ENCODE data around the gene GRIK4. TPM values are rescaled to one million over a fixed set of nuclear protein-coding genes. Genes with fewer than 3 reads are reported as not detected.

Gene GRIK4
- total RNA-seq, 1 donor from 2014 or later: 0.89 TPM

DNA sequence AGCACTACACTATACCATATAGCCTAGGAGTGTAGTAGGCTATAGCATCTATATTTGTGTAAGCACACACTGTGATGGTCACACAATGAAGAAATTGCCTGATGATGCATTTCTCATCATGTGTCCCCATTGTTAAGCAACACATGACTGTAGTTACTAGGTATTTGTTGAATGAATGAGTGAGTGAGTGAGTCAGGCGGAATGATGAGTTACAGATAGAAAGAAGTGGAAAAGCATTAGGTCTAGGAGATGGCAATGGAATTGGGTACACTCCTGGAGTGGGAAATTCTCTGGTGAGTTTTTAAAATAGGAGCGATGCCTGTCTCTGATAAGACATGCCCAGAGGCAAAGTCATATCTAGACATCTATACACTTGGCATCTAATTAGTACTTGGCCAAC, 351.8 kb downstream of the GRIK4 start:
- Mint-ChIP-seq H3K27me3 (ENCODE audit: low read depth) (peaks cover 10% of the 10 kb centered on the region), H3K9me3 (no peaks in the 10 kb centered on the region), H3K4me1 (peaks cover 15% of the 10 kb centered on the region), H3K36me3 (ENCODE audit: low read depth) (no peaks in the 10 kb centered on the region), H3K4me3 (no peak overlapping the region), H3K27ac (ENCODE audit: unreplicated experiment) (no peak overlapping the region)
- TF ChIP-seq, protein P1, sequence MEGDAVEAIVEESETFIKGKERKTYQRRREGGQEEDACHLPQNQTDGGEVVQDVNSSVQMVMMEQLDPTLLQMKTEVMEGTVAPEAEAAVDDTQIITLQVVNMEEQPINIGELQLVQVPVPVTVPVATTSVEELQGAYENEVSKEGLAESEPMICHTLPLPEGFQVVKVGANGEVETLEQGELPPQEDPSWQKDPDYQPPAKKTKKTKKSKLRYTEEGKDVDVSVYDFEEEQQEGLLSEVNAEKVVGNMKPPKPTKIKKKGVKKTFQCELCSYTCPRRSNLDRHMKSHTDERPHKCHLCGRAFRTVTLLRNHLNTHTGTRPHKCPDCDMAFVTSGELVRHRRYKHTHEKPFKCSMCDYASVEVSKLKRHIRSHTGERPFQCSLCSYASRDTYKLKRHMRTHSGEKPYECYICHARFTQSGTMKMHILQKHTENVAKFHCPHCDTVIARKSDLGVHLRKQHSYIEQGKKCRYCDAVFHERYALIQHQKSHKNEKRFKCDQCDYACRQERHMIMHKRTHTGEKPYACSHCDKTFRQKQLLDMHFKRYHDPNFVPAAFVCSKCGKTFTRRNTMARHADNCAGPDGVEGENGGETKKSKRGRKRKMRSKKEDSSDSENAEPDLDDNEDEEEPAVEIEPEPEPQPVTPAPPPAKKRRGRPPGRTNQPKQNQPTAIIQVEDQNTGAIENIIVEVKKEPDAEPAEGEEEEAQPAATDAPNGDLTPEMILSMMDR (conservative IDR thresholded peaks at IDR 0.05): no peak
- no peak for DNase-seq (ENCODE audit: low read depth, low spot score)

DNA sequence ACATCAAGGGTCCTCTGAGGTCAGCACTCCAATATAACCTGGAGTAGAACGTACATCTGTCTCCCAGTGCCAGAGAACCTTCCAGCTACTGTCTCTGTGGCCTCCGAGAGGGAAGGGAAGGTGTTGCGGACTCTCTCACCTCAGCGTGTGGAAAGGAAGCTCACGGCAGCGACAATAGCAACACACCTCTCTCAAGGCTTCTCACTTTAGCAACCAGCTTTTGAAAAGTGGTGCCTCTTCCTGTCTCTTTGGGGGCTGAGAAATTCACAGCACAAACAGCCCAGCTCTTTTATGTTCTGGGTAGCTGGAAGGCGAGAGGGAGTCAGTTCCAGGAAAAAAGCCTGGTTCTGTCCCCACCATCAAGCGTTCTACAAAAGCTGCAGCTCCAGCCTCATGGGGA, 355.5 kb downstream of the GRIK4 start:
- Mint-ChIP-seq H3K9me3 (no peaks in the 10 kb centered on the region), H3K4me3 (no peak overlapping the region), H3K4me1 (peaks cover 7% of the 10 kb centered on the region), H3K27me3 (ENCODE audit: low read depth) (peaks cover 11% of the 10 kb centered on the region), H3K27ac (ENCODE audit: unreplicated experiment) (no peak overlapping the region), H3K36me3 (ENCODE audit: low read depth) (no peaks in the 10 kb centered on the region)
- no peak for DNase-seq (ENCODE audit: low read depth, low spot score)
- TF ChIP-seq, protein P1 (conservative IDR thresholded peaks at IDR 0.05): no peak

DNA sequence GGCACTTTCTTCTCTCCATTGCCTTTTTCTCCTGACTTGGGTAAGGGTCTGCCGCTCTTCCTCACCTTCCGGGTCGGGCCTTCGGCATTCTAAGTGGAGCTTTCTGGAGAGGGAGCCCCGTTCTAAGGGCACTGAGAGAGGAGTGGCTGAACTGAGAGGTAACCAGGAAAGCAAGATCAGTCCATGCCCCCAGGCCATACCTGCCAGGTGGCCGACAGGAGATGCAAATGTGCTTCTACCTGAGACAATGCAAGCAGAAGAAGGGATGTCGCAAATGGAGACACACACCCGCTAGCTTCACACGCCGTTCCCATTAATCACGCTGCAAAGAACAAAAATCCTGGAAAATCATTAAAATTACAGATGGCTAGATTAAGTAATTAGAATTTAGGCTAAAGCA, 356.0 kb downstream of the GRIK4 start:
- no peak overlapping the region for H3K27ac Mint-ChIP-seq (ENCODE audit: unreplicated experiment)
- TF ChIP-seq, protein P1 (conservative IDR thresholded peaks at IDR 0.05): no peak

DNA sequence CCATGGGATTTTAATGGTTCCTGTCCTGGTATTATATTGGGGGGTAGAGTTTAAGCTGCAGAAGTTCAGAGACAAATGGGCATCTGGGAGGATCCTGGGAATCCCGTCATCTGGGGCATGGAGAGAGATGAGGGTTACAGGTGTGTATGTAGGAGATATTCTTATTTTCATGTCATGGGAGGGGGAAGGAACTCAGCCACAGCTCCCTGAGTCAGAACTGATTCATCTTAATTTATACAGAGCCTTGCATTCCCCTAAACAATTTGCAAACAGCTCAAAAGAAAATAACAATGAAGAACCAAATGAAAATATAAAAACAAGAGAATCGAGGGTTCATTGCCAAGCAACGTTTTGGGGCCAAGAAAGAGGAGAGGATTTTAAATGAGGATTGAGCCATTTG, 356.4 kb downstream of the GRIK4 start:
- TF ChIP-seq, protein P1 (conservative IDR thresholded peaks at IDR 0.05): no peak
- H3K9me3 Mint-ChIP-seq: no peaks in the 10 kb centered on the region
- H3K36me3 Mint-ChIP-seq (ENCODE audit: low read depth): no peaks in the 10 kb centered on the region
- H3K27me3 Mint-ChIP-seq (ENCODE audit: low read depth): peaks cover 11% of the 10 kb centered on the region
- H3K4me3 Mint-ChIP-seq: no peak overlapping the region
- peaks cover 12% of the 10 kb centered on the region for H3K4me1 Mint-ChIP-seq
- no peak for DNase-seq (ENCODE audit: low read depth, low spot score)
- H3K27ac Mint-ChIP-seq (ENCODE audit: unreplicated experiment): no peak overlapping the region

More for the DNA sequence above, 356.0 kb downstream of the GRIK4 start:
- DNase-seq (ENCODE audit: low read depth, low spot score): no peak
- Mint-ChIP-seq H3K9me3 (no peaks in the 10 kb centered on the region), H3K27me3 (ENCODE audit: low read depth) (peaks cover 11% of the 10 kb centered on the region), H3K36me3 (ENCODE audit: low read depth) (no peaks in the 10 kb centered on the region), H3K4me3 (no peak overlapping the region), H3K4me1 (peaks cover 7% of the 10 kb centered on the region)

DNA sequence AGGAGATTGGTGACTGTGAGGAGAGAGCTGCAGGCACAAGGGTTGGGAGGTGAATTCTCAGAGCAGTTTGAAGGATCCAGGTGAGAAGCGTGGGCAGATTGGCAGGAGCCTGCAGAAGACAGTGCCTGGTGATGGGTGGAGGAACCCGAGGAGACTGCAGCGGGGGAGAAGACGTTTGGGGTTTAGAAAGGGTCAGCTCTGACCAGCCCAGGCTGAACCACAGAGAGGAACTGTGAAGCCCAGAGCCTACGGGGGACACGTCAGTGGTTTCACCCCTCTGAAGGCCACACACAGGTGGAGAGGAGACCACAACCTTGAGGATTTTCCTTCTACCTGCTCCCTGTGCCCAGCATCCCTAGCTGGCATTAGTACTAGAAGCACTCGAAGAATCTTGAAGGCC, 357.5 kb downstream of the GRIK4 start:
- no peaks in the 10 kb centered on the region for H3K9me3 Mint-ChIP-seq
- TF ChIP-seq, protein P1 (conservative IDR thresholded peaks at IDR 0.05): no peak
- peaks cover 11% of the 10 kb centered on the region for H3K27me3 Mint-ChIP-seq (ENCODE audit: low read depth)
- no peaks in the 10 kb centered on the region for H3K36me3 Mint-ChIP-seq (ENCODE audit: low read depth)
- H3K27ac Mint-ChIP-seq (ENCODE audit: unreplicated experiment): peak overlapping the region; percentile 46
- peaks cover 9% of the 10 kb centered on the region for H3K4me1 Mint-ChIP-seq
- no peak overlapping the region for H3K4me3 Mint-ChIP-seq
- DNase-seq (ENCODE audit: low read depth, low spot score): no peak
